Activated CD4-positive, alpha-beta T cell treated with anti-CD3 and anti-CD28 coated beads, Interleukin-2, Interleukin-4, amounts not matched to agents 100 ng/mL and 50 ng/mL, durations not matched to agents 16 hours and 8 hours (primary cell): ENCODE data around the gene ARGLU1.
A peak's percentile ranks its signal among the peaks of the same experiment; 100 is the strongest.

Experiments used
- DNase-seq: peaks from one replicate; pipeline ENCODE4 v3.0.0-alpha.2; 2020; ENCODE audit warnings: low spot score

Gene ARGLU1

GRCh38 chr13:106586648-106587166, 18.8 kb upstream of the ARGLU1 start:
- DNase-seq = no peak

DNA sequence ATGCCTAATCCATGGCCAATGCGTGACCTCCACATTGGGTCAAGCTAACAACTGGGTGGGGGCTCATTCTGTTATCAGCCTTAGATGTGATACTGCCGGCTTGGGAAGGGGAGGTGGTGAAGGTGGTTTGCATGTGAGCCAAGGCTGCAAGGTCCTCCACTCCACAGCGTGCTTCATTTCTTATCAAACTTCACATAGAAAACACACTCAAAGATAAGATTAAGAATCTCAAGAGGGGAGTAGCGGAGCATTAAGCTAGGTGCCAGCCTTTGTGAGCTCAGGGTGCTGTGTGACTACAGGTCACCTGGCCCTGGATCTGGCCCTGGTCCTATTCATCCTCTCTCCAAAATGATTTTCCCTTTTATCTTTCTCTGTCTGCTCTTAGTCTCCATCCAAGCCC, 13.3 kb upstream of the ARGLU1 start:
- DNase-seq = no peak

DNA sequence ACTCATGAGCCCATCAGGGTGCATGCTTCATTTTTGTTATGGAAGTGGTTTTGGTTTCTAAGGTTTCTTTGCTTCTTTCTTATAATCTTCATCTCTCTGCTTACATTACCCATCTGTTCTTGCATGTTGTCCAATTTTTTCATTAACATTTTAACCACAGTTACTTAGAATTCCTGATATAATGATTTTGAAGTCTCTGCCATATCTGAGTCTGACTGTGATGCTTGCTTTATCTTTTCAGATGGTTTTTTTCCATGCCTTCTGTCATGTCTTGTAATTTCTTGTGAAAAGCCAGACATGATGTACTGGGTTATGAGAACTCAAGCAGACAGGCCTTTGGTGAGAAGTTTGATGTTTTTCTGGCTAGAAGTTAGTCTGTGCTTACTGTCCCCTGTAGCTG, 8.0 kb upstream of the ARGLU1 start:
- DNase-seq = no peak

DNA sequence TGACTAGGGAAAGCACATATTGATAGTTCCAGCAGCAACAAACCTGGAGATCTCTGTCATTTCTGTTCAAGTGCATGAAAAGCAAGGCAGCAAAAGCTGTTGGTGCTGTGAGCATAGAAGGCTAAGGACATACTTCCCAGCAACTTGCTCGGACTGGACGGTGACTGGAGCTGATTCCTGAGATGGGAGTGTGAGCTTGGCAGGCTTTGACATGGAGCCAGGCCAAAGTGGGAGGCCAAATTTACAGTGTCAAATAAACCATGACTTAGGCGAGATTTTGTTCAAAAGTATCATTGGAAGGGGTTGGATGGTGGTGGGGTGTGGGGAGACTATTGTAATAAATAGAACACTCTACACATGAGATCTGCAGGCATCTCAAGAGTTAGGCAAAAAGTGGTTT, 5.9 kb upstream of the ARGLU1 start:
- DNase-seq = no peak

DNA sequence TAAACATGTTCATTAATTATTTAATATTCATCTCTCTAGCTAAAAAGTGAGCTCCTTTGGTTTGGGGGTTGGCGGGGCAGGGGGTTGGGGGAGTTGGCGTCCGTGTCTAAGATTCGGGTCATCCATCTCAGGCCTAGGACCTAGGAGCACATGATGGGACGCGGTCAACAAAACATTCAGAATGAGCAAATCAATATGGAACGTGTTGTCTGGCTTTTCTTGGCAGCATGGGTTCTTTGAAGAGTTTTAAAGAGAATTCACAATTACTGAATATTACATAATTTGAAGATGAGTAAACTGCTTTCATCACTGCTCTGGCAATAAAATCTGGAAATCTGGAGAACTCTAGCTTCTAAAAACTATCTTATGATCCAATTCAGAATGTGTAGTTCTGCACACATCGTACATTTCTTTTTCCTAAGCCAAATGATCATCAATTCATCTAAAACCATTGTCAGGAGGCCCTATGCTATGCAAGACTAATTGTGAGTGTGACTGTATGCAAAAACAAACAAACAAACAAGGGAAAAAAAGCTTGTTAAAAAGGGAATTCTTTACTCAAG, 5.4 kb upstream of the ARGLU1 start:
- no peak for DNase-seq

DNA sequence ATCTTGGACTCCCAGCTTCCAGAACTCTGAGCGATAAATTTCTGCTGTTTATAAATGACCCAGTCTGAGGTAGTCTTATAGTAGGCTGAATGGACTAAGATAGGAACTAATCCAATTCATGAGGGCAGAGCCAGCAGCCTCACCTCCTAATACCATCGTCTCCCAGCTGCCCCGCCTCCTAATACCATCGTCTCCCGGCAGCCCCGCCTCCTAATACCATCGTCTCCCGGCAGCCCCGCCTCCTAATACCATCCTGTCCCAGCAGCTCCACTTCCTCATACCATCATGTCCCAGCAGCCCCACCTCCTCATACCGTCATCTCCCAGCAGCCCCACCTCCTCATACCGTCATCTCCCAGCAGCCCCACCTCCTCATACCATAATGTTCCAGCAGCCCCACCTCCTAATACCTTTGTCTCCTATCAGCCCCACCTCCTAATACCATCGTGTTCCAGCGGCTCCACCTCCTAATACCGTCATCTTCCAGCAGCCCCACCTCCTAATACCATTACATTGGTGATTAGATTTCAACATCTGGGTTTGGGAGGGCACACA, 2.4 kb upstream of the ARGLU1 start:
- DNase-seq = peak; percentile 12

DNA sequence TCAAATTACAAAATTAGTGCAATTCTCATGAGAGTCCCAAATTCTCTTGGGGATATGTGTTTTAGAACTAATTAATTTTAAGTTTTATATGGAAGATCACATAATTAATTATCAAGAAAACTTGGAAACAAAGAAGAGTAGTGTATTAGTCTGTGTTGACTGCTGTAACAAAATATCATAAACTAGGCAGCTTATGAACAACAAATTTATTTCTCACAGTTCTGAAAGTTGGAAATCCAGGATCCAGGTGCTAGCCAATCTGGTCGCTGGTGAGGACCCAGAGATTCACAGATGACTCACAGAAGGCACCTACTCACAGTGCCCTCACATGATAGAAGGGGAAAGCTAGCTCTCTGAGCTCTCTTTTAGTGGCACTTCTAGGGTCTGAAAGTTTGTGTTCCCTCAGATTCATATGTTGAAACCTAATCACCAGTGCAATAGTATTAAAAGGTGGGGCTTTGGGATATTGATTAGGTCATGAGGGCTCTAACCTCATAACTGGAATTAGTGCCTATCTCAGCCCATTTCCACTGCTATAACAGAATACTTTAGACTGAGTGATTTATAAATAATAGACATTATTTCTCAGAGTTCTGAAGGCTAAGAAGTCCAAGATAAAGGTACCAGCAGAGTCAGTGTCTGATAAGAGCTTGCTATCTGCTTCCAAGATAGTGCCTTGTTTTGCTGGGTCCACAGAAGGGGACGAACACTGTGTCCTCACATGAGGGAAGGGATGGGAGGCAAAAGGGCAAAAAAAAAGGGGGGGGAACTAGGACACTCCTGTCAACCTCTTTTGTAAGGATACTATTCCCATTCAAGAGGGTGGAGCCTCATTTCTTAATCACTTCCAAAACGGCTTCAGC, 1.5 kb upstream of the ARGLU1 start:
- no peak for DNase-seq

GRCh38 chr13:106568299-106569003, 514 bp upstream of the ARGLU1 start:
- DNase-seq = no peak

DNA sequence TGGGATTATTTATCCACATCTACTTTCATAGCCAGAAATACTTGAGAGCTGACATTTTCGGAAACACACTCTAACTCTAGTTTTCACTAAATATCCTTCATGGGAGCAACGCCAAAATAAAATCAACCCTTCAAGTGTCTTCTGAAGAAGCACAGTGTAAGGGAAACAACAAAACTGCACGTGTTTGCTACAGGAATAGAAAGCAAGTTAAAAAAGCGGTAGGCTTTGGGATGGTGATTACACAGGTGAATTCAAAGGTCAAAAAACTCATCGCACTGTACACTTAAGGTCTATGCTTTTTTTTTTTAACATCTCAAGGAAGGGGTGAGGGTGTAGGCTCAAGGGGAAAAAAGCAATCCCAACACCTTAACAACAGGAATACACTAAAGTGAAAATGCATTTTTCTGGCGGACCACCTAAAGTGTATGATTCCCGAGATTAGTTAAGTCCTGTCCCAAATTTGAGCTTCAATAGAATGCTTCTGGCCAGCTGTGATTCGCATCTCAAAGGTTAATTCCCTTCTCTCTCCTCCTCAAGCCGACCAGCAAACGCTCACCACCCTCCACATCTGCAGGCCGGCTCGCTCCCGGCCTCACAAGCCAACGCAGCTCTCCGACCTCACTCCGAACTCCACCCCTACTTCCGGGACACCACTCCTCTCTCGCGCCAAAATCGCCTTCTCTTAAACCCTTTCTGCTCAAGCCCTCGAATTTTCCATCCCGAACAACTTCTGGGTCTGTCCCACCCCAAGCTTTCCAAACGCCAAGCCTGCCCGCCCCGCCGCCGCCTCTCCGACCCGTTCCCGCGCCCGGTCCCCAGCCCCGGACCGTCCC, 1.1 kb downstream of the ARGLU1 start:
- peak; percentile 59 for DNase-seq

DNA sequence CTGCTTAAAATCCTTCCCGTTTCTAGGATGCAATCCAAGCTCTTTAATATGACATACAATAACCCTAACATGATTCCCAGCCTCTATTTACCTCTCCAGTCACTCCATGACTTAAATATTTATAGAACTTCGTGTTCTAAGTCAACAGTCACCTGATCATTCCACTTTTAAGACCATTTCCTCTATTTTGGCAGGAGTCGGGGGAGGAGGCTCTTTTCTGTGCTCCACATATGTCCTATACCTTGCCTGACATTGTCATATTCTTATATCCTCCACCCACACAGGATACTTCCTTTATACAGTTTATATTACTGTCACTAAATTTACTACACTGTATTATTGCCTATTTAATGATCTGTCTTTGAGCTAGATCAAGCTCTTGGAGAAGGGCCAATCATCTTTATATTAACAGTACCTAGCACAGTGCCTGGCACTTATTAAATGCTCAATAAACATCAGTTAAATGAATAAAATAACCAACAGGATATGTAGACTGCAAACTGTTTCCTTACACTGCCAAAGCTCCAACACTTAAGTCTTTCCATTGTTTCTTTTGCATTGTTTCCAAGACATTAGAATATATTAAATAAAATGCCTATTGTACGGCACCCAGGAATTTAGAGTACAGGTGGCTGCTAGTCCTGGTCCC, 2.7 kb downstream of the ARGLU1 start:
- DNase-seq = no peak

GRCh38 chr13:106562301-106562700, 5.6 kb downstream of the ARGLU1 start:
- DNase-seq = no peak

GRCh38 chr13:106561551-106562170, 6.3 kb downstream of the ARGLU1 start:
- peak; percentile 69 for DNase-seq

GRCh38 chr13:106560821-106561220, 7.1 kb downstream of the ARGLU1 start:
- DNase-seq = peak; percentile 64

GRCh38 chr13:106558527-106558926, 9.4 kb downstream of the ARGLU1 start:
- DNase-seq = no peak

GRCh38 chr13:106555631-106556328, 12.2 kb downstream of the ARGLU1 start:
- DNase-seq = no peak

DNA sequence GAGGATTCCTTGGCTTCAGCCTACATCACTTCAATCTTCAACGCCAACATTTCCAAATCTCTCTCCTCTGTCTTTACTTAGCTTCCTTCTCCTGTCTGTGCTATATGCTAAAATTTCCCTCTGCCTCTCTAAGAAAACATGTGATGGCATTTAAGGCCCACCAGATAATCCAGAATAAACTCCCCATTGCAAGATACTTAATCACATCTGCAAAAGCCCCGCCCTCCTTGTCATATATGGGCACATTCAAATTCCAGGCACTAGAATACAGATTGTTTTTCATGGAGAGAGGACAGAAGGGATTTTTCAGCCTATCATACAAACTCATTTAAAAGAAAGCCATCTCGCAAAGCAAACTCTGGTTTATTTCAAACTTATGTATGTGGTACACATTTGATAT, 16.2 kb downstream of the ARGLU1 start:
- DNase-seq = no peak

DNA sequence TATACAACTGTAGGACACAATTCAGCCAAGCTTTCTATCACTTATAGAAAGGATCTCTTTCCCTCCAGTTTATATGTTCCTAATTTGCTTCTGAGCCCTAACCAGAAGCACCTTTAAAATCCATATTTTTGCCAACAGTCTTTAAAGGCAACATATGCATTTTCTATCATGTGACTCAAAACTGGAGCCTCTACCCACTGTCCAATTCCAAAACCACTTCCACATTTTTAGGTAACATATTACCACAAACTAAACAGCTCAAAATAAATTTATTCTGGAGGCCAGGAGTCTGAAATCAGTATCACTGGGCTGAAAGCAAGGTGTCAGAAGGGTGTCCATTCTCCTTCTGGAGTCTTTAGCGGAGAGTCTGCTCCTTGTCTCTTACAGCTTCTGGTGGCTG, 16.6 kb downstream of the ARGLU1 start:
- no peak for DNase-seq

- no peak for DNase-seq
Measured at GRCh38 chr13:106550570-106551135, 17.3 kb downstream of the ARGLU1 start.

DNA sequence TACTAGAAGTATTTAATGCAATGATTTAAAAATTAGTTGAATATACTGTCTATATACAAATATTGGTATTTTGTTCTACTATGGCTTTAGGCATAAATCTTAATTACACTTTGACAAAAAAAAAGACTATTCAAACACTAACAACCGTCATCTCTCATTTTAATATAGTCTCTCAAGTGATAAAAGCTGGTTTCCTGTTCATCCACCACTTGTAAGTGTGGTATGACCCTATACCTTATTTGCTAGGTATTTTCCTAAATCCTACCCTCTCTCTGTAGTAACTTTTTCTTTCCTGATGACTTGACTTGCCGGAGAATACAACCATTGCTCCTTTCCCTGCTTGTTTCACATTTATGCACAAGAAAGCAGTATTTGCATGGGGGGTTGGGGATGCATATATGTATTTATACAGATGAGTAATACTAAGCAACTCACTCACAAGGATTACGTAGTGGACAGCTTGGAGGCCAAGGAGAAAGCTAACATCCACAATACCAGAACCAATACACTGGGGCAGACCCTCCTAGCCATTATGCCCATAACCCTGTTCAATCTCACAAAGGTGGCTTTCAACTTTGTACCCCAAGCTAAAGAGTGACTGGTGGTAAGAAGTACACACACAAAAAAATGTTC, 19.8 kb downstream of the ARGLU1 start:
- DNase-seq = no peak
